GM23338 (cell line): ENCODE measurements around the gene ABCA4.

ENCODE experiments used
- CTCF ChIP-seq, 2 experiments: fragments of 200-600 bp in 1 of 2; sonication (generic) in 1 of 2; conservative IDR thresholded peaks; 2 replicates each; pipeline versions ENCODE4 v1.5.1 to v1.6.1; 2016 to 2017; ENCODE audit warnings: antibody characterized with exemption in 2 of 2, low read depth in 2 of 2, mild to moderate bottlenecking in 2 of 2, moderate library complexity in 1 of 2
- EZH2 ChIP-seq: fragments of 200-600 bp; sonication (generic); IDR thresholded peaks from one replicate; pipeline ENCODE4 v1.8.0; 2017; ENCODE audit warnings: antibody characterized with exemption, mild to moderate bottlenecking, low read depth; ENCODE audit not compliant: unreplicated experiment
- EZH2phosphoT487 ChIP-seq: fragments of 200-600 bp; sonication (generic); IDR thresholded peaks from one replicate; pipeline ENCODE4 v1.8.1; 2018; ENCODE audit warnings: antibody characterized with exemption; ENCODE audit not compliant: unreplicated experiment
- NANOG ChIP-seq: IDR thresholded peaks from 2 replicates; pipeline ENCODE4 v1.6.1; 2016; ENCODE audit warnings: antibody characterized with exemption, borderline replicate concordance
- POLR2AphosphoS5 ChIP-seq: IDR thresholded peaks from 2 replicates; pipeline ENCODE4 v1.6.1; 2016; ENCODE audit warnings: antibody characterized with exemption, low read depth
- REST ChIP-seq: IDR thresholded peaks from one replicate; pipeline ENCODE4 v1.6.1; 2018; ENCODE audit warnings: antibody characterized with exemption; ENCODE audit not compliant: unreplicated experiment
- STAT1 ChIP-seq: IDR thresholded peaks from one replicate; pipeline ENCODE4 v1.6.1; 2016; ENCODE audit warnings: antibody characterized with exemption; ENCODE audit not compliant: unreplicated experiment
- ZNF114 ChIP-seq: fragments of 250-450 bp; sonication (Bioruptor Pico); IDR thresholded peaks from 2 replicates; pipeline ENCODE4 v1.5.0; 2020; ENCODE audit warnings: mild to moderate bottlenecking, moderate library complexity

- no peak for TF ChIP-seq CTCF (conservative IDR thresholded peaks at IDR 0.05; ENCODE audit: low read depth in 2 of 2)
- no peak for TF ChIP-seq EZH2
- no peak for TF ChIP-seq POLR2AphosphoS5
- TF ChIP-seq REST, result no peak
- TF ChIP-seq EZH2phosphoT487, result no peak
- no peak for TF ChIP-seq ZNF114 (CRISPR knock-in tag)
- TF ChIP-seq NANOG, result no peak
- no peak for TF ChIP-seq STAT1
Observed at GRCh38 chr1:94006604-94007003, 114.3 kb downstream of the ABCA4 start.
